Activated naive CD4-positive, alpha-beta T cell treated with anti-CD3 and anti-CD28 coated beads for 36 hours (primary cell): ENCODE data around the gene FCRL6. TPM values are rescaled to one million over a fixed set of nuclear protein-coding genes. Genes with fewer than 3 reads are reported as not detected.

Source experiments
- CTCF ChIA-PET: fragments of 350-600 bp; sonication (Branson Sonifier 250); formaldehyde crosslinking; loops from one replicate; lab custom pipeline; 2021; ENCODE audit warnings: antibody characterized with exemption; lab: Charles Lee
- DNase-seq: peaks from one replicate; pipeline ENCODE4 v3.0.0-alpha.2; 2020
- H3K27ac Mint-ChIP-seq: one replicate; pipeline ENCODE4 v1.8.0; 2021; ENCODE audit warnings: mild to moderate bottlenecking, mixed read lengths
- H3K27me3 Mint-ChIP-seq: one replicate; pipeline ENCODE4 v1.8.0; 2021; ENCODE audit warnings: low read depth, mixed read lengths
- H3K36me3 Mint-ChIP-seq: one replicate; pipeline ENCODE4 v1.8.0; 2021; ENCODE audit warnings: low read depth, mixed read lengths
- H3K4me1 Mint-ChIP-seq: one replicate; pipeline ENCODE4 v1.8.0; 2021; ENCODE audit warnings: low read depth, mixed read lengths
- H3K4me3 Mint-ChIP-seq: one replicate; pipeline ENCODE4 v1.8.0; 2021; ENCODE audit warnings: mild to moderate bottlenecking, moderate library complexity, mixed read lengths
- H3K9me3 Mint-ChIP-seq: one replicate; pipeline ENCODE4 v1.8.0; 2021; ENCODE audit warnings: mixed read lengths
- intact Hi-C: fragments of 100-400 bp; cut with micrococcal nuclease; formaldehyde crosslinking; loops from one replicate; pipeline ENCODE4 v1.15.1; 2023
- total RNA-seq, 2 experiments: library from RNA; stranded (reverse); gene quantifications; one replicate each; pipeline ENCODE4 v1.2.3, GENCODE V29; 2021

The FCRL6 gene
- total RNA-seq, 2 experiments from 2014 or later: not detected

DNA sequence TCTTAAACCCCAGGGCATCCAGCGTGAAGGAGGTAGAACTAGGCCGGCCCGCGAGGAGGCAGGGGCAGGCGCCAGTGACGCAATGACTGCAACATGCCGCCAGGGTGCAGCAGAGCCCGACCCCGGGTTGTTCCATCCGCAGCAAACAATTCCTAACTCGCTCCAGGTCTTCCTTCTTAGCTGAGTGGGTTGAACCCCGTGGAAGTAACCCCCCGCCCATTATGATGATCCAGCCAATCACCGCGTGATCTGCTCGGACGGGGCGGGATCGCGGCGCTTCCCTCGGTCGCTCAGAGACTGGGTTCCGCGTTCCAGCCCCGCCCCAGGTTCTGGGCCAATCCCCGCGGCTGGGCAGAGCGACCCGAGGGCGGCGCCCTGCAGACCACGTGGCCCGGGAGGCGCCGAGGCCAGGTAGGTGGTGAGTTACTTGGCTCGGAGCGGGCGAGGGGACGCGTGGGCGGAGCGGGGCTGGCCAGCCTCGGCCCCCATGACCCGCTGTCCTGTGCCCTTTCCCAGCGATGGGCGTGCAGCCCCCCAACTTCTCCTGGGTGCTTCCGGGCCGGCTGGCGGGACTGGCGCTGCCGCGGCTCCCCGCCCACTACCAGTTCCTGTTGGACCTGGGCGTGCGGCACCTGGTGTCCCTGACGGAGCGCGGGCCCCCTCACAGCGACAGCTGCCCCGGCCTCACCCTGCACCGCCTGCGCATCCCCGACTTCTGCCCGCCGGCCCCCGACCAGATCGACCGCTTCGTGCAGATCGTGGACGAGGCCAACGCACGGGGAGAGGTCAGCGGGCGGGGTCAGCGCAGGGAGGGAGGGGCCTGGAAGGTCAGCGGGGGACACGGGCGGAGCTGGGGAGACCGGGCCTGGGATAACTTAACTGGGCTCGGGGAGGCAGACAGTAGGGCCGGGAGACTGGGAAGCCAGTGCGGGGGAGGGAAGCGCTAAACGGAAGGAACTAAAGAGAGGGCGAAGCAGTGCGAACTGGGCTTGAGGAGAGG is 21.3 kb upstream of the FCRL6 start, which contains the start of gene DUSP23:
TSS of gene DUSP23 (plus strand) at position 380 of the 1,000 bp plus-strand sequence. CDS start at position 519, 139 bp downstream.
- H3K27me3 Mint-ChIP-seq: no peaks in the 10 kb centered on the region
- intact Hi-C loops: loop anchor here (1.0 to 10.0 kb wide), 9 partner anchors 18 to 646 kb away; partner anchors contain the start of genes SLAMF8 and TAGLN2

DNA sequence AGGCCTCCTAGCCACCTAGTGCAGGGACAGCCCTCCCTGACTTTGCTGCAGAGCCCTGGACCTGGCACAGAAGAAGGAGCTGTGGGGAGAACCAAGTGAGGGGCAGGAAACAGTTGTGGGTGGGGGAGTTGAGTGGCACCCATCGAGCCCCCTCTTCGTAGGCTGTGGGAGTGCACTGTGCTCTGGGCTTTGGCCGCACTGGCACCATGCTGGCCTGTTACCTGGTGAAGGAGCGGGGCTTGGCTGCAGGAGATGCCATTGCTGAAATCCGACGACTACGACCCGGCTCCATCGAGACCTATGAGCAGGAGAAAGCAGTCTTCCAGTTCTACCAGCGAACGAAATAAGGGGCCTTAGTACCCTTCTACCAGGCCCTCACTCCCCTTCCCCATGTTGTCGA is 20.2 kb upstream of the FCRL6 start:
- Mint-ChIP-seq H3K36me3 (no peaks in the 10 kb centered on the region), H3K27ac (no peak overlapping the region), H3K27me3 (no peaks in the 10 kb centered on the region), H3K9me3 (no peaks in the 10 kb centered on the region), H3K4me1 (peaks cover 7% of the 10 kb centered on the region), H3K4me3 (peak overlapping the region; percentile 73)
- no peak for DNase-seq
- intact Hi-C loops: loop anchor here (2.0 to 10.0 kb wide), 3 partner anchors 45 to 647 kb away; partner anchors contain the start of gene SLAMF8
- CTCF ChIA-PET: interaction anchor here (1.0 to 4.0 kb wide), 7 partner anchors 8 to 226 kb away, joined by 3 to 27 read pairs (median 6); no protein-coding TSS in a partner anchor

More for the DNA sequence above, 21.3 kb upstream of the FCRL6 start, which contains the start of gene DUSP23:
- Mint-ChIP-seq H3K4me3 (peak within 1 kb of the TSS; percentile 73), H3K36me3 (no peaks in the 10 kb centered on the region), H3K4me1 (peaks cover 7% of the 10 kb centered on the region), H3K9me3 (no peaks in the 10 kb centered on the region), H3K27ac (no peak within 1 kb of the TSS)
- CTCF ChIA-PET: interaction anchor here (0.6 to 4.0 kb wide), 10 partner anchors 9 to 227 kb away, joined by 3 to 27 read pairs (median 4); no protein-coding TSS in a partner anchor
- DNase-seq: peak; percentile 96

DNA sequence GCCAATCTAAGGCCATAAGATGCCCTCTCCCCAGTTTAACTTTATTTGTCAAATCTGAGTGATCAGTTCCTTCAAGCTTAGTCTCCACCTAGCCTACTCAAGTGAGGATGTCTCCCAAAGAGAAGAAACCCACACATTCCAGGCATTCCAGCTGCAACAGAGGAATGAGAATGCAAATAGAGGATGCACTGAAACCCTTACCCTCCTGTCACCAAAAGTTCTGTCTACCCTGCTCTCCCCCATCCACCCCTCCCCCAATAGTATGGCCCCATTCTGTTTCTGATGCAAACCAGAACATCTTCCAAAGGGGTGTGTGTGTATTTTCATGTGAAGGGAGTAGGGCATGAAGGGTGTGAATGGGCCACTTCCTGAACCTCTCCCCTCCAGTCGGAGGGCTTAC is 18.4 kb upstream of the FCRL6 start:
- CTCF ChIA-PET: interaction anchor here (1.0 to 4.0 kb wide), 3 partner anchors 15 to 108 kb away, joined by 3 to 27 read pairs (median 3); no protein-coding TSS in a partner anchor

DNA sequence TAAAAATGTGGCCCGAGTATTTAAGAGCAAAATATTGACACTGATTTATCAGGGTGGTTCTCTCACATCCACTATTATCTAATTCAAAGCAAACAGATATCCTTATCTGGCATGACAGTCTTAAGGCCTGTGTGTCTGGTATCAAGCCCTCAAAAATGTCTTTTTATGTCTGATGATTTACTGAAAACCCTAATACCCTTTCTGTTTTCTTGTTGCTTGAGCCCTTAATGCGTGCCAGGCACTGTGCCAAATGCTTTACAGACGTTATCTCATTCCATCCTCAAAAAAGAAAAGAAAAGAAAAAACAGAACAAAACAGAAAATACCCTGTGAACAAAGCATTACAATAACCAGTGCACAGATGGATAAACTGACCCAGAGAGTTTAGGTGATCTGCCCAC is 15.7 kb upstream of the FCRL6 start:
- no peak for DNase-seq
- Mint-ChIP-seq H3K27ac (no peak overlapping the region), H3K27me3 (no peaks in the 10 kb centered on the region), H3K36me3 (no peaks in the 10 kb centered on the region), H3K4me3 (no peak overlapping the region), H3K4me1 (peaks cover under 1% of the 10 kb centered on the region), H3K9me3 (no peaks in the 10 kb centered on the region)
- CTCF ChIA-PET: interaction anchor here (4.9 kb wide), 1 partner anchor 12 kb away, joined by 27 read pairs; no protein-coding TSS in a partner anchor
- intact Hi-C loops: loop anchor here (10.0 kb wide), 1 partner anchor 652 kb away; no protein-coding TSS in a partner anchor

More for the DNA sequence above, 18.4 kb upstream of the FCRL6 start:
- Mint-ChIP-seq H3K27ac (no peak overlapping the region), H3K27me3 (no peaks in the 10 kb centered on the region), H3K4me3 (no peak overlapping the region), H3K36me3 (no peaks in the 10 kb centered on the region), H3K4me1 (peaks cover 7% of the 10 kb centered on the region), H3K9me3 (no peaks in the 10 kb centered on the region)
- intact Hi-C loops: loop anchor here (5.0 to 10.0 kb wide), 2 partner anchors 44 to 649 kb away; partner anchors contain the start of gene SLAMF8
- no peak for DNase-seq

DNA sequence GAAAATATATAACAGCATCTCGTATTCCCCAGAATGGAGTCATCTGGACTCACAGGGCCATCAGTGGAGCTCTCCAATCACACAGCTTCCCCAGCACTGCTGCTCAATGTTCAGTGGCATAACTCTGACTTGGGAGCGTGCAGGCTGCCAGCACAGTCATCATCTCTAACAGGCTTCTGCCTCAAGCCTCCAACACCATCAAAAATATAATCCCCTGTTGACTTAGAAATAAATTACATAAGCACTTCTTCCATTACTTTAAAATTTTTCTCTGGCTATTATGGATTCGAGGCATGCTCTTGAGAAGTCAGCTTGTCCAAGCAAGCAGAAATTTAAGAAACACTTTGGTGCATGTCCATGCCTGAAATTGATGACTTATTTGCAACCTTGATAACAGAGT is 15.2 kb upstream of the FCRL6 start:
- no peaks in the 10 kb centered on the region for H3K27me3 Mint-ChIP-seq
- H3K27ac Mint-ChIP-seq: no peak overlapping the region
- CTCF ChIA-PET: interaction anchor here (0.6 to 4.9 kb wide), 2 partner anchors 12 to 219 kb away, joined by 6 to 27 read pairs; no protein-coding TSS in a partner anchor
- H3K9me3 Mint-ChIP-seq: no peaks in the 10 kb centered on the region
- intact Hi-C loops: loop anchor here (10.0 kb wide), 1 partner anchor 652 kb away; no protein-coding TSS in a partner anchor
- no peak for DNase-seq
- H3K4me3 Mint-ChIP-seq: no peak overlapping the region
- no peaks in the 10 kb centered on the region for H3K36me3 Mint-ChIP-seq
- no peaks in the 10 kb centered on the region for H3K4me1 Mint-ChIP-seq

DNA sequence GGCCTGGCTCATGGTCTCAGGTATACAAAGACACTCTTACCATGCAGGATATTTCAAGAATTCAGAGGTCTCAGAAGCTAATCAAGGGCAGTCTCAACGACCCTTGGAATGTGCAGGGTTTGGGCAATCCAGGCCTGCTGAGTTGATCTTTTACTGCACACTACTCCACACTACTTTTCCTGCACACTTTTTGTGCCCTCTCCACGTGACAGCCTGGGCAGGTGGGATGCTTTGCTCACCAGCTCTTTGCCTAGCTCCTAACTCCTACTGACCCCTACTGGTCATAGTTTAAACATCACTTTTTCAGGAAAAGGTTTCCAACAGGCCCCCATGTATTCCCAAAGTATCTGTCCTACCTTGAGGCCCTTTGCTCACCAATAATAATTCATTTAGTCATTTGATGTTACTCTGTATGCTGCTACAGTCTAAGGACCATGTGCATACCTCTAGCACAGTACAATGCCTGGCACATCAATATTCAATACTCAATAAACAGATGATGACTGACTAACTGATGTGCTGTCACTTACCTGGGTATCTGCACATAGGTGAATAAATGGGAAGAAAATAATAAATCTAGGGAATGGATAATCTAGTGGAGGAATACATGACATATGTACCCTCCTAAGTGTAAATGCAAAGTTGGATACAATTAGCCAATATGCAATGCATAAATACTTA is 11.8 kb upstream of the FCRL6 start:
- intact Hi-C loops: loop anchor here (10.0 kb wide), 1 partner anchor 576 kb away; no protein-coding TSS in a partner anchor
- Mint-ChIP-seq H3K36me3 (no peaks in the 10 kb centered on the region), H3K27me3 (no peaks in the 10 kb centered on the region), H3K27ac (no peak overlapping the region), H3K4me3 (no peak overlapping the region), H3K9me3 (no peaks in the 10 kb centered on the region), H3K4me1 (no peaks in the 10 kb centered on the region)
- CTCF ChIA-PET: interaction anchor here (0.8 to 4.9 kb wide), 8 partner anchors 8 to 234 kb away, joined by 3 to 27 read pairs (median 4); no protein-coding TSS in a partner anchor
- peak; percentile 14 for DNase-seq

DNA sequence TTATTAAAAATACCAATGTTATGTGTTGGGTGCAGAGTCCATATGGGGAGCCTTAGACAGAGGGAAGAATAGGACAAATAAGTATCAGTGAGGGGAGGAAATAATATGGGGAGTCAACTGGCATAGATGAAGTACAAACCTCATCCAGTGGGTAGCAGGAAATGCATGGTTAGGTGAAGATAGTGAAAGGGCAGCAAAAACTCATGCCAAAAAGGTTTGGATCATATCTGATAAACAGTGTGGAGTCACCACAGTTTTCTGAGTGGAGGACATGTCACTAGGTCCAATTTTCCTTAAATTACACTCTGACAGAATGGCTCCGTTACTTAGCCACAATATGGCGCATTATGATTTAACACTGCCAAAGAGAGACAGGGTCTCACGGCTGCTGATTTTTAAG is 11.1 kb upstream of the FCRL6 start:
- Mint-ChIP-seq H3K27ac (no peak overlapping the region), H3K27me3 (no peaks in the 10 kb centered on the region), H3K4me3 (no peak overlapping the region), H3K36me3 (no peaks in the 10 kb centered on the region), H3K9me3 (no peaks in the 10 kb centered on the region), H3K4me1 (no peaks in the 10 kb centered on the region)
- DNase-seq: no peak
- intact Hi-C loops: loop anchor here (10.0 kb wide), 1 partner anchor 576 kb away; no protein-coding TSS in a partner anchor
- CTCF ChIA-PET: no interaction called here

DNA sequence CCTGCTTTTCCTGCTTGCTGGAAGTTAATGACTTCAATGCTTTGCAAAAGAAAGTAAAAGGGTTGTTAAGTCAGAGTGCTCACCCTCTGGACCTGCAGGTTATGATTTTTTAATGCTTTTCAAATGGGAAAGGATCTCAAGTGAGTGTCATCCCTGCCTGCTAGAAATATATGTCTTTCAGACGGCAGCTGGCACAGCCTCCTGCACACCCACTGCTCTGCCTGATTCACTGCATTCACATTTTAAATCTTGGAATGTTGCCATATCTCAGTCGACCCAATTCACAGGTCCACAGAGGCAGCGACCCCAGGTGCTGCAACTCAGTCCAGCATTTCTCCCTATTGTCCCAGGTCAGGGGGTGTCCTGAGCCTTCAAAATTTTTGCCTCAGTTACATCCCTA is 10.7 kb upstream of the FCRL6 start:
- Mint-ChIP-seq H3K27me3 (no peaks in the 10 kb centered on the region), H3K4me1 (no peaks in the 10 kb centered on the region), H3K36me3 (no peaks in the 10 kb centered on the region), H3K9me3 (no peaks in the 10 kb centered on the region), H3K27ac (no peak overlapping the region), H3K4me3 (no peak overlapping the region)
- intact Hi-C loops: loop anchor here (10.0 kb wide), 1 partner anchor 577 kb away; no protein-coding TSS in a partner anchor
- CTCF ChIA-PET: no interaction called here
- DNase-seq: no peak

DNA sequence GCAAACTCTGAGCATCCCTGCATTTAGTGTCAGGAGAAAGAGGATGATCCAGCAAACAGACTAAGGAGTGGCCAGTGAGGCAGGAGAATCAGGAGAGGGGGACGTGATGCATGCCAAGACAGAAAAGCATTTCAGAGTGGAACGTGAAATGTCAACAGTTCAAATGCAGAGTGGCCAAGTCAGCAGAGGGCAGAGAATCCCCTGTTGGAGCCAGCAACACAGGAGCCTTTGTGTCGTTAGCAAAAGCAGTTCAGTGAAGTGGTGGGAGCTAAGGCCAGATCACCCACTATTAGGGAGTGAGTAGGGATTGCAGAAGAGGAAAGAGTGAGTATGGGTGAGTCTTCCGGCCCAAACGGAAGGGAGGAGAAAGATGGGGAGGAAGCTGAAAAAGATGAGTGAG is 6.6 kb upstream of the FCRL6 start:
- CTCF ChIA-PET: interaction anchor here (11.6 kb wide), 1 partner anchor 97 kb away, joined by 303 read pairs; no protein-coding TSS in a partner anchor
- H3K27me3 Mint-ChIP-seq: no peaks in the 10 kb centered on the region
- DNase-seq: no peak
- intact Hi-C loops: loop anchor here (5.0 to 10.0 kb wide), 2 partner anchors 287 to 581 kb away; partner anchors contain the start of gene KCNJ9
- H3K4me3 Mint-ChIP-seq: no peak overlapping the region
- H3K36me3 Mint-ChIP-seq: no peaks in the 10 kb centered on the region
- no peaks in the 10 kb centered on the region for H3K9me3 Mint-ChIP-seq
- peaks cover 9% of the 10 kb centered on the region for H3K4me1 Mint-ChIP-seq
- no peak overlapping the region for H3K27ac Mint-ChIP-seq

DNA sequence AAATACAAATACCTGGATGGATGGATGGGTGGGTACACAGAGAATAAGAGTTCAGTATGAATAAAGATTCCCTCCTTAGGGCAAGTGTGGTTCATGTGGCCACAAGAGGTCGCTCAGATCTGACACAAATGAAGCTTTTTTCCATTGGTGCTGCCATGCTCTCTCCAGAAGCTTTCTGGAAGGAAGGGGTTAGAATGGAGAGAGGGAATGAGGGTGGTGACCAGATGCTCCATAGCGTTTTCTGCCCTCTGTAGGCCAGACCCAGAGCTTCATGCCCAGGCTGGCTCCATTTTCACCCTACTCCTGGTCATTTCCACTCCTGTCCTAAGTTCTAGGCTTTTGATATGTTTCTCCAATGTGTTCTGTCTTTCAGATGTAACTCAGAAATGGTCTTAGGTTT is 3.3 kb upstream of the FCRL6 start:
- intact Hi-C loops: loop anchor here (1.0 to 10.0 kb wide), 7 partner anchors 19 to 584 kb away; partner anchors contain the start of genes DUSP23, IGSF9 and KCNJ9
- peak; percentile 71 for DNase-seq
- H3K4me3 Mint-ChIP-seq: no peak overlapping the region
- H3K36me3 Mint-ChIP-seq: no peaks in the 10 kb centered on the region
- no peaks in the 10 kb centered on the region for H3K9me3 Mint-ChIP-seq
- CTCF ChIA-PET: interaction anchor here (0.6 to 11.6 kb wide), 31 partner anchors 10 to 280 kb away, joined by 3 to 303 read pairs (median 5); partner anchors contain the start of genes DUSP23, SLAMF8 and TAGLN2
- no peaks in the 10 kb centered on the region for H3K27me3 Mint-ChIP-seq
- H3K27ac Mint-ChIP-seq: no peak overlapping the region
- H3K4me1 Mint-ChIP-seq: peaks cover 13% of the 10 kb centered on the region

DNA sequence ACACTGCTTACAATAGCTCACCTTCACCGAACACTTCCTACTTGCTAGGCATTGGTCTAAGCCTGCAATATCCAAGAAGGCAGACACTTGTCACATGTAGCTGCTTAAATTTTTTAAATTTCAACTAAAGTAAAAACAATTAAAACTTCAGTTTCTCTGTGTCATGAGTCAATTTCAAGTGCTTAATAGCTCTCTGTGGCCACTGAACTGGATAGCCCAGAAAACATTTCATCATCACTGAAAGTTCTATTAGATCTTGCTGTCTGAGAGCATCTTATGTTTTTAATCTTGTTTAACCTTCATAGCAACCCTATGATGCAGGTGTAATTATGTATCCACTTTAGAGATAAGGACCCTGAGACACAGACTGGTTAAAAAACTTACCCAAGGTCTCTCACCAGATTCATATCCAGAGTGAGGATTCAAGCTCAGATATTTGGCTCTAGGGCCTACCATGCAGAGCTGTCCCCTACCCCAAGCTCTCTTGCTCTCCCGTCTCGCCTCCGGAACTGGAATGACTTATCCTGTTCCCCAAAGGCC is 2.6 kb upstream of the FCRL6 start:
- peaks cover 13% of the 10 kb centered on the region for H3K4me1 Mint-ChIP-seq
- CTCF ChIA-PET: interaction anchor here (0.6 to 11.6 kb wide), 30 partner anchors 9 to 279 kb away, joined by 3 to 303 read pairs (median 5); partner anchors contain the start of genes DUSP23 and TAGLN2
- no peaks in the 10 kb centered on the region for H3K36me3 Mint-ChIP-seq
- H3K9me3 Mint-ChIP-seq: no peaks in the 10 kb centered on the region
- intact Hi-C loops: loop anchor here (1.0 to 10.0 kb wide), 5 partner anchors 19 to 585 kb away; partner anchors contain the start of genes DUSP23, IGSF9 and KCNJ9
- H3K27me3 Mint-ChIP-seq: no peaks in the 10 kb centered on the region
- no peak overlapping the region for H3K4me3 Mint-ChIP-seq
- no peak for DNase-seq
- no peak overlapping the region for H3K27ac Mint-ChIP-seq
